22Rv1 (cell line): ENCODE data around the gene IL10RB.

Experiments used
- ZFX ChIP-seq: fragments of 450-650 bp; IDR thresholded peaks from 2 replicates; pipeline ENCODE4 v1.6.1; 2017; ENCODE audit warnings: antibody characterized with exemption, borderline replicate concordance
- TF ChIP-seq, protein P1 (sequence below): fragments of 450-650 bp; IDR thresholded peaks from 2 replicates; pipeline ENCODE4 v1.5.1; 2017; ENCODE audit warnings: mild to moderate bottlenecking

GRCh38 chr21:33229099-33229783 lies 36.9 kb upstream of the IL10RB start:
- TF ChIP-seq, protein P1, sequence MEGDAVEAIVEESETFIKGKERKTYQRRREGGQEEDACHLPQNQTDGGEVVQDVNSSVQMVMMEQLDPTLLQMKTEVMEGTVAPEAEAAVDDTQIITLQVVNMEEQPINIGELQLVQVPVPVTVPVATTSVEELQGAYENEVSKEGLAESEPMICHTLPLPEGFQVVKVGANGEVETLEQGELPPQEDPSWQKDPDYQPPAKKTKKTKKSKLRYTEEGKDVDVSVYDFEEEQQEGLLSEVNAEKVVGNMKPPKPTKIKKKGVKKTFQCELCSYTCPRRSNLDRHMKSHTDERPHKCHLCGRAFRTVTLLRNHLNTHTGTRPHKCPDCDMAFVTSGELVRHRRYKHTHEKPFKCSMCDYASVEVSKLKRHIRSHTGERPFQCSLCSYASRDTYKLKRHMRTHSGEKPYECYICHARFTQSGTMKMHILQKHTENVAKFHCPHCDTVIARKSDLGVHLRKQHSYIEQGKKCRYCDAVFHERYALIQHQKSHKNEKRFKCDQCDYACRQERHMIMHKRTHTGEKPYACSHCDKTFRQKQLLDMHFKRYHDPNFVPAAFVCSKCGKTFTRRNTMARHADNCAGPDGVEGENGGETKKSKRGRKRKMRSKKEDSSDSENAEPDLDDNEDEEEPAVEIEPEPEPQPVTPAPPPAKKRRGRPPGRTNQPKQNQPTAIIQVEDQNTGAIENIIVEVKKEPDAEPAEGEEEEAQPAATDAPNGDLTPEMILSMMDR, result no peak
- no peak for TF ChIP-seq ZFX
